H1 (cell line): ENCODE results near the gene TAMM41.

Experiments used
- CTCF ChIP-seq, 3 experiments: IDR thresholded peaks; 1 replicate in 2 of 3; 2 replicates in 1 of 3; pipeline versions ENCODE4 v1.5.1 to v1.6.1; 2011; ENCODE audit warnings: low read length in 3 of 3, mild to moderate bottlenecking in 3 of 3, inconsistent platforms in 2 of 3, low read depth in 1 of 3, moderate library complexity in 1 of 3; ENCODE audit not compliant: insufficient read depth in 1 of 3; ENCODE audit errors: control extremely low read depth in 1 of 3
- EGR1 ChIP-seq: IDR thresholded peaks from 2 replicates; pipeline ENCODE4 v1.6.1; 2011; ENCODE audit warnings: low read depth, low read length, borderline replicate concordance
- EP300 ChIP-seq, 2 experiments: IDR thresholded peaks; 1 replicate in 1 of 2; 2 replicates in 1 of 2; pipeline ENCODE4 v1.6.1; 2011 to 2012; ENCODE audit warnings: low read depth in 2 of 2, low read length in 2 of 2, mild to moderate bottlenecking in 2 of 2, borderline replicate concordance in 1 of 2, inconsistent platforms in 1 of 2, moderate library complexity in 1 of 2
- EZH2 ChIP-seq: fragments of 200-600 bp; sonication (generic); IDR thresholded peaks from 2 replicates; pipeline ENCODE4 v1.7.1; 2012; ENCODE audit warnings: low read depth, mild to moderate bottlenecking, moderate library complexity, low read length, inconsistent platforms; ENCODE audit not compliant: severe bottlenecking
- HDAC2 ChIP-seq, 2 experiments: fragments of 300-600 bp in 1 of 2; sonication (generic) in 1 of 2; IDR thresholded peaks; 2 replicates each; pipeline ENCODE4 v1.6.1; 2011 to 2012; ENCODE audit warnings: low read depth in 2 of 2, low read length in 2 of 2, mild to moderate bottlenecking in 2 of 2, moderate library complexity in 2 of 2, borderline replicate concordance in 1 of 2, inconsistent platforms in 1 of 2
- KDM5A ChIP-seq: fragments of 200-600 bp; IDR thresholded peaks from 2 replicates; pipeline ENCODE4 v1.7.1; 2012; ENCODE audit warnings: mild to moderate bottlenecking, low read length, inconsistent platforms, mixed read lengths
- PHF8 ChIP-seq: fragments of 200-600 bp; sonication (generic); conservative IDR thresholded peaks from 2 replicates; pipeline ENCODE4 v1.7.1; 2012; ENCODE audit warnings: low read depth, mild to moderate bottlenecking, inconsistent platforms, low read length, moderate library complexity
- POLR2A ChIP-seq, 2 experiments: IDR thresholded peaks; 1 replicate in 1 of 2; 2 replicates in 1 of 2; pipeline ENCODE4 v1.6.1; 2011; ENCODE audit warnings: low read depth in 2 of 2, low read length in 2 of 2, mild to moderate bottlenecking in 2 of 2; ENCODE audit errors: control extremely low read depth in 1 of 2
- POLR2AphosphoS5 ChIP-seq: IDR thresholded peaks from 2 replicates; pipeline ENCODE4 v1.6.1; 2011; ENCODE audit warnings: low read depth, low read length
- RXRA ChIP-seq: IDR thresholded peaks from 2 replicates; pipeline ENCODE4 v1.6.1; 2011; ENCODE audit warnings: low read depth, mild to moderate bottlenecking, low read length, moderate library complexity; ENCODE audit not compliant: insufficient read depth
- TEAD4 ChIP-seq: IDR thresholded peaks from 2 replicates; pipeline ENCODE4 v1.6.1; 2012; ENCODE audit warnings: low read depth, low read length, inconsistent platforms, mixed read lengths

DNA sequence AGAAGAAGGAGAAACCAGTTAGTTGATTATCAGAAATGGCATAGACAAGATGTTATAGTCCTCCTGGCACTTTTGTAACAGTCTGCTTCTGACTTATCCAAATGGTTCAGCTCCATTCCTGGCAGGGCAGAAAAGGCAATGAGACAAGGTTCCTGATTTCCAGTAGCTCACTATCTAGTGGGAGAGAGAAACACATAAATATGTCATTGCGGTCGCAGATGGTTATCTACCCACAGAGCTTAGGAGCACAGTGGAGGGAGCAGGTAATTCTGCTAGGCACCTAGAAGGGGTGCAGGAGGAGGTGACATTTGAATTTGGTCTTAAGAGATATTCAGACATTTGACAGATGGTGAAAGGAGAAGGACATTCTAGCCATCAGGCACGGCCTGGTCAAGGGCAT lies 78.1 kb downstream of the TAMM41 start:
- TF ChIP-seq CTCF (IDR thresholded peaks at IDR 0.05; ENCODE audit: control extremely low read depth in 1 of 3, insufficient read depth in 1 of 3, low read depth in 1 of 3, low read length in 3 of 3): no peak
- TF ChIP-seq POLR2AphosphoS5: no peak
- no peak for TF ChIP-seq RXRA
- TF ChIP-seq EGR1: no peak
- no peak for TF ChIP-seq POLR2A (IDR thresholded peaks at IDR 0.05; ENCODE audit: control extremely low read depth in 1 of 2, low read depth in 2 of 2, low read length in 2 of 2)
- no peak for TF ChIP-seq EP300 (IDR thresholded peaks at IDR 0.05; ENCODE audit: borderline replicate concordance in 1 of 2, low read depth in 2 of 2, low read length in 2 of 2)
- no peak for TF ChIP-seq KDM5A
- no peak for TF ChIP-seq HDAC2 (IDR thresholded peaks at IDR 0.05; ENCODE audit: borderline replicate concordance in 1 of 2, low read depth in 2 of 2, low read length in 2 of 2)
- TF ChIP-seq TEAD4: no peak
- TF ChIP-seq EZH2: no peak
- TF ChIP-seq PHF8: no peak
